ENCODE data around the gene NEUROD2.

The NEUROD2 gene

GRCh38 chr17:39601758-39602532 lies 5.8 kb downstream of the NEUROD2 start:
- Histone ChIP-seq H3K27me3 (peaks cover 16 to 99% of the 10 kb centered on the region in 2 donors), H3K27ac (no peak overlapping the region), H3K9me3 (no peaks in the 10 kb centered on the region), H3K4me1 (peaks cover 0 to 57% (median 44%) of the 10 kb centered on the region in 4 donors), H3K36me3 (no peaks in the 10 kb centered on the region), H3K4me3 (no peak overlapping the region)
- no peak for DNase-seq
- intact Hi-C loops (cut with DNase I; ENCODE audit: low total_unique reads) = loop anchor here (10.0 kb wide), 1 partner anchor 613 kb away; the partner anchor contains the start of gene WIPF2
- TF ChIP-seq CTCF (IDR thresholded peaks at IDR 0.05) = no peak

GRCh38 chr17:39600997-39601597 lies 6.6 kb downstream of the NEUROD2 start:
- TF ChIP-seq CTCF (IDR thresholded peaks at IDR 0.05) = no peak
- H3K4me3 ChIP-seq = no peak overlapping the region
- no peak overlapping the region for H3K27ac ChIP-seq
- intact Hi-C loops (cut with DNase I; ENCODE audit: low total_unique reads) = loop anchor here (10.0 kb wide), 1 partner anchor 614 kb away; the partner anchor contains the start of gene WIPF2
- DNase-seq = no peak
- no peaks in the 10 kb centered on the region for H3K9me3 ChIP-seq
- H3K36me3 ChIP-seq = no peaks in the 10 kb centered on the region
- H3K27me3 ChIP-seq = peaks cover 16 to 99% of the 10 kb centered on the region in 2 donors
- H3K4me1 ChIP-seq = peaks cover 0 to 54% (median 36%) of the 10 kb centered on the region in 4 donors

GRCh38 chr17:39600288-39600996 lies 7.3 kb downstream of the NEUROD2 start:
- H3K36me3 ChIP-seq = no peaks in the 10 kb centered on the region
- intact Hi-C loops (cut with DNase I; ENCODE audit: low total_unique reads) = loop anchor here (10.0 kb wide), 1 partner anchor 614 kb away; the partner anchor contains the start of gene WIPF2
- no peak overlapping the region for H3K27ac ChIP-seq
- no peaks in the 10 kb centered on the region for H3K9me3 ChIP-seq
- no peak overlapping the region for H3K4me3 ChIP-seq
- TF ChIP-seq CTCF (IDR thresholded peaks at IDR 0.05) = no peak
- no peak for DNase-seq
- H3K27me3 ChIP-seq = peaks cover 12 to 99% of the 10 kb centered on the region in 2 donors
- H3K4me1 ChIP-seq = peaks cover 0 to 47% (median 29%) of the 10 kb centered on the region in 4 donors

GRCh38 chr17:39599665-39600231 lies 8.0 kb downstream of the NEUROD2 start:
- no peak overlapping the region for H3K4me3 ChIP-seq
- peaks cover 11 to 99% of the 10 kb centered on the region in 2 donors for H3K27me3 ChIP-seq
- no peaks in the 10 kb centered on the region for H3K9me3 ChIP-seq
- no peaks in the 10 kb centered on the region for H3K36me3 ChIP-seq
- intact Hi-C loops (cut with DNase I; ENCODE audit: low total_unique reads) = loop anchor here (10.0 kb wide), 1 partner anchor 615 kb away; the partner anchor contains the start of gene WIPF2
- peaks cover 0 to 40% (median 22%) of the 10 kb centered on the region in 4 donors for H3K4me1 ChIP-seq
- DNase-seq = no peak
- no peak overlapping the region for H3K27ac ChIP-seq
- no peak for TF ChIP-seq CTCF (IDR thresholded peaks at IDR 0.05)

GRCh38 chr17:39599004-39599664 lies 8.6 kb downstream of the NEUROD2 start:
- no peak for TF ChIP-seq CTCF (IDR thresholded peaks at IDR 0.05)
- H3K27ac ChIP-seq = no peak overlapping the region
- intact Hi-C loops (cut with DNase I; ENCODE audit: low total_unique reads) = no loop called here
- H3K4me1 ChIP-seq = peaks cover 0 to 34% (median 20%) of the 10 kb centered on the region in 4 donors
- H3K4me3 ChIP-seq = peak overlapping the region in 1 of 2 donors; percentile 12
- no peaks in the 10 kb centered on the region for H3K36me3 ChIP-seq
- no peaks in the 10 kb centered on the region for H3K9me3 ChIP-seq
- H3K27me3 ChIP-seq = peaks cover 11 to 97% of the 10 kb centered on the region in 2 donors
- DNase-seq = no peak

Data from tibial artery (tissue), 4 donors.